NT2/D1 (cell line): ENCODE measurements around the gene GPX4.

Experiments used
- SUZ12 ChIP-seq: IDR thresholded peaks from 2 replicates; pipeline ENCODE4 v1.6.1; 2011; ENCODE audit not compliant: insufficient read length, insufficient read depth; ENCODE audit errors: extremely low read depth
- YY1 ChIP-seq: IDR thresholded peaks from 2 replicates; pipeline ENCODE4 v1.6.1; 2011; ENCODE audit not compliant: insufficient read length, insufficient read depth
- ZNF274 ChIP-seq: IDR thresholded peaks from 2 replicates; pipeline ENCODE4 v1.6.1; 2011; ENCODE audit warnings: mild to moderate bottlenecking, low read depth, low read length

GRCh38 chr19:1105008-1105872, 1.4 kb downstream of the GPX4 start:
- TF ChIP-seq SUZ12 = no peak
- no peak for TF ChIP-seq ZNF274
- no peak for TF ChIP-seq YY1
